ENCODE results near the gene C9. TPM values are rescaled to one million over a fixed set of nuclear protein-coding genes. Genes with fewer than 3 reads are reported as not detected.

Gene C9
- total and polyA plus RNA-seq, 2 experiments from 2014 or later: not detected

- H3K36me3 Mint-ChIP-seq (ENCODE audit: low read depth): no peaks in the 10 kb centered on the region
- Histone ChIP-seq H3K27ac (ENCODE audit: low read depth) (no peak overlapping the region), H3K36me3 (ENCODE audit: insufficient read depth) (no peaks in the 10 kb centered on the region), H3K4me2 (no peak overlapping the region), H3K4me3 (no peak overlapping the region), H4K20me1 (replicated peaks; ENCODE audit: insufficient read depth) (no peaks in the 10 kb centered on the region), H2AFZ (no peak overlapping the region), H3F3A (replicated peaks; ENCODE audit: low read depth) (no peaks in the 10 kb centered on the region), H3K4me1 (ENCODE audit: insufficient read depth) (peaks cover 9% of the 10 kb centered on the region; the same call in 1 of the 2 replicates), H3K9me2 (ENCODE audit: insufficient read depth) (no peaks in the 10 kb centered on the region; the same call in 1 of the 2 replicates), H3K79me2 (replicated peaks; ENCODE audit: insufficient read depth) (no peaks in the 10 kb centered on the region), H3K27me3 (ENCODE audit: insufficient read depth) (no peaks in the 10 kb centered on the region)
- TF ChIP-seq ZNF114 (CRISPR knock-in tag; IDR thresholded peaks at IDR 0.05) (no peak), ZNF462 (CRISPR knock-in tag; IDR thresholded peaks at IDR 0.05) (no peak), JUNB (IDR thresholded peaks at IDR 0.05; ENCODE audit: unreplicated experiment) (no peak), CREB1 (CRISPR knock-in tag; IDR thresholded peaks at IDR 0.05; ENCODE audit: low read depth) (no peak), NANOG (IDR thresholded peaks at IDR 0.05; ENCODE audit: borderline replicate concordance) (no peak), STAT1 (IDR thresholded peaks at IDR 0.05; ENCODE audit: unreplicated experiment) (no peak), ETS1 (IDR thresholded peaks at IDR 0.05) (no peak), POLR2AphosphoS5 (IDR thresholded peaks at IDR 0.05; ENCODE audit: low read depth) (no peak), CTCF (conservative IDR thresholded peaks at IDR 0.05; ENCODE audit: low read depth in 2 of 2) (no peak), EZH2phosphoT487 (IDR thresholded peaks at IDR 0.05; ENCODE audit: unreplicated experiment) (no peak), REST (IDR thresholded peaks at IDR 0.05; ENCODE audit: unreplicated experiment) (no peak), ZNF331 (CRISPR knock-in tag; IDR thresholded peaks at IDR 0.05; ENCODE audit: low read depth) (no peak), EZH2 (IDR thresholded peaks at IDR 0.05; ENCODE audit: low read depth, unreplicated experiment) (no peak)
- no peak overlapping the region; the same call in 1 of the 2 replicates for H3K27ac Mint-ChIP-seq
- DNase-seq (ENCODE audit: low spot score) (no peak), ATAC-seq (no peak)
- H3K4me1 Mint-ChIP-seq: peaks cover 7% of the 10 kb centered on the region
- H3K4me3 Mint-ChIP-seq: no peak overlapping the region
- no peaks in the 10 kb centered on the region for H3K9me3 Mint-ChIP-seq
- H3K27me3 Mint-ChIP-seq (ENCODE audit: insufficient read depth, low read depth, poor library complexity): no peaks in the 10 kb centered on the region
These were observed 41.0 kb upstream of the C9 start for GRCh38 chr5:39405083-39405843.

Data from GM23338 (cell line).